RWPE2 (cell line): ENCODE results near the gene CDH19.

Experiments used
- ATAC-seq: fragments of 200-7000 bp; cut with Tn5 transposase; 3 replicates; pipeline ENCODE4 v1.9.1; 2021; ENCODE audit warnings: low read depth
- DNase-seq: peaks from one replicate; pipeline ENCODE4 v3.0.0-alpha.2; 2020; ENCODE audit warnings: low spot score
- H3K27ac ChIP-seq: fragments of 450-650 bp; 2 replicates; pipeline ENCODE4 v1.5.1; 2017; ENCODE audit warnings: mild to moderate bottlenecking; ENCODE audit not compliant: poor library complexity, severe bottlenecking
- H3K27me3 ChIP-seq: fragments of 250-450 bp; sonication (Bioruptor Pico); 2 replicates; pipeline ENCODE4 v1.5.1; 2021; ENCODE audit warnings: mild to moderate bottlenecking, moderate library complexity; ENCODE audit not compliant: insufficient read depth, poor library complexity, severe bottlenecking
- H3K36me3 ChIP-seq: fragments of 250-450 bp; sonication (Bioruptor Pico); 2 replicates; pipeline ENCODE4 v1.5.1; 2020; ENCODE audit warnings: low read depth, mild to moderate bottlenecking, moderate library complexity
- H3K4me1 ChIP-seq: fragments of 250-450 bp; sonication (Bioruptor Pico); 2 replicates; pipeline ENCODE4 v1.5.1; 2021; ENCODE audit warnings: mild to moderate bottlenecking, moderate library complexity; ENCODE audit not compliant: insufficient read depth, poor library complexity, severe bottlenecking
- H3K4me3 ChIP-seq: fragments of 250-450 bp; sonication (Bioruptor Pico); 2 replicates; pipeline ENCODE4 v1.5.1; 2021; ENCODE audit warnings: mild to moderate bottlenecking, moderate library complexity; ENCODE audit not compliant: severe bottlenecking
- H3K9me3 ChIP-seq: fragments of 250-450 bp; sonication (Bioruptor Pico); 2 replicates; pipeline ENCODE4 v1.5.1; 2021; ENCODE audit warnings: mild to moderate bottlenecking, moderate library complexity; ENCODE audit not compliant: severe bottlenecking
- CTCF ChIP-seq: fragments of 450-650 bp; IDR thresholded peaks from one replicate; pipeline ENCODE4 v1.5.1; 2017; ENCODE audit warnings: mild to moderate bottlenecking, moderate library complexity; ENCODE audit not compliant: poor library complexity, severe bottlenecking

The CDH19 gene

DNA sequence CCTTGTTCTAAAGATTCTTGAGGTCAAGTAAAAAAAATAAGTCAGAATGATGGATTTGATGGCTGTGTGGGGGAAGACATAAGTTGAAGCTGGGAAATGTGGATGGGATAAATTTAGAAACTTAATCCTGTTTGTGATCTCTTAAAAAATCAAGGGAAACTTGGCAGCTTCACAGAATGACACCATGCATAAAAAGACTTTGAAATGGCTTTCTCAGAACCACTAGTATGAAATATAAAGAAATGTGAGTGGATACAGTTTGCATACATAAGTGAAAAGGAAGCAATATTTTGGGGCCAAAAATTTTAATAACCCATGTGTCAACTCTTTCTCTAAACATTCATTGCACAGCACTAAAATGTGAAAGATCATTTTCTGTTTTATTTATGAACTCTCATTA lies 21.7 kb downstream of the CDH19 start:
- no peak for TF ChIP-seq CTCF
- H3K36me3 ChIP-seq = no peaks in the 10 kb centered on the region
- DNase-seq = no peak
- H3K4me1 ChIP-seq = no peaks in the 10 kb centered on the region
- H3K27me3 ChIP-seq = no peaks in the 10 kb centered on the region
- no peak overlapping the region for H3K27ac ChIP-seq
- no peaks in the 10 kb centered on the region for H3K9me3 ChIP-seq
- H3K4me3 ChIP-seq = no peak overlapping the region
- ATAC-seq = no peak

GRCh38 chr18:66575263-66575662 lies 28.6 kb downstream of the CDH19 start:
- ATAC-seq (no peak), DNase-seq (no peak)
- peaks cover under 1% of the 10 kb centered on the region for H3K27me3 ChIP-seq
- no peak for TF ChIP-seq CTCF
- H3K4me1 ChIP-seq = no peaks in the 10 kb centered on the region
- H3K4me3 ChIP-seq = no peak overlapping the region
- no peaks in the 10 kb centered on the region for H3K9me3 ChIP-seq
- no peaks in the 10 kb centered on the region for H3K36me3 ChIP-seq
- H3K27ac ChIP-seq = no peak overlapping the region

- no peaks in the 10 kb centered on the region for H3K9me3 ChIP-seq
- H3K27me3 ChIP-seq = peaks cover 3% of the 10 kb centered on the region
- no peak for TF ChIP-seq CTCF
- H3K27ac ChIP-seq = no peak overlapping the region
- ATAC-seq = no peak
- no peaks in the 10 kb centered on the region for H3K4me1 ChIP-seq
- no peak for DNase-seq
- no peaks in the 10 kb centered on the region for H3K36me3 ChIP-seq
- H3K4me3 ChIP-seq = no peak overlapping the region
These were observed 32.0 kb downstream of the CDH19 start for GRCh38 chr18:66571845-66572244.

- Histone ChIP-seq H3K27me3 (peaks cover 3% of the 10 kb centered on the region), H3K27ac (no peak overlapping the region), H3K9me3 (no peaks in the 10 kb centered on the region), H3K4me3 (no peak overlapping the region), H3K36me3 (no peaks in the 10 kb centered on the region), H3K4me1 (no peaks in the 10 kb centered on the region)
- TF ChIP-seq CTCF = no peak
- ATAC-seq = no peak
- no peak for DNase-seq
These were observed 37.3 kb downstream of the CDH19 start for GRCh38 chr18:66566616-66567015.

- no peak for TF ChIP-seq CTCF
- no peaks in the 10 kb centered on the region for H3K36me3 ChIP-seq
- no peak for DNase-seq
- H3K4me1 ChIP-seq = peaks cover under 1% of the 10 kb centered on the region
- H3K4me3 ChIP-seq = no peak overlapping the region
- no peaks in the 10 kb centered on the region for H3K9me3 ChIP-seq
- ATAC-seq = no peak
- no peaks in the 10 kb centered on the region for H3K27me3 ChIP-seq
- H3K27ac ChIP-seq = no peak overlapping the region
These were observed 39.7 kb downstream of the CDH19 start for GRCh38 chr18:66564236-66564635.
